OCI-LY3 (cell line): Measurements from ENCODE around the gene AATK.

Experiments used
- EZH2phosphoT487 ChIP-seq: fragments of 200-600 bp; shearing (Covaris generic); IDR thresholded peaks from 2 replicates; pipeline ENCODE4 v1.6.1; 2018; ENCODE audit warnings: antibody characterized with exemption, mixed run types, low read depth
- TF ChIP-seq, protein P1 (sequence below): fragments of 200-600, 300-600 bp; sonication (generic); IDR thresholded peaks from 2 replicates; pipeline ENCODE4 v1.5.1; 2014; ENCODE audit warnings: antibody characterized with exemption, low read length, low read depth

DNA sequence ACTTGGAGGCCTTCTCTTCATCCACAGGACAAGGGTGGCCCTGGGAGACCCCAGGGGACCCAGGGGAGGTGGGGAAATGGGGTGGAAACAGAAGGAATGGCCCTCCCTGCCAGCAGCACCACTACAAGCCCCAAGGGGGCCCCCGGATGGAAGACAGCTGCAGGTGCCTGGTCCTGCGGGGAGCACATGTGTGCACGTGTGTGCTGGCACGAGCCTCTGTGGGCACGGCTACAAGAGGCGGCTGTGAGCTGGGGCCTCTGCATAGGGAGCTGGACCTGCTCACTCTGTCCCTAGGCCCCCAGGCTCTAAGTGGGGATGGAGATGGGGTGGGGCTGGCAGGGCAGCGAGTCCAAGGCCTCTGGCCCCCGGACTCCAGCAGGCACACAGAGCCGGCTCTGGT, 13.2 kb upstream of the AATK start:
- TF ChIP-seq, protein P1, sequence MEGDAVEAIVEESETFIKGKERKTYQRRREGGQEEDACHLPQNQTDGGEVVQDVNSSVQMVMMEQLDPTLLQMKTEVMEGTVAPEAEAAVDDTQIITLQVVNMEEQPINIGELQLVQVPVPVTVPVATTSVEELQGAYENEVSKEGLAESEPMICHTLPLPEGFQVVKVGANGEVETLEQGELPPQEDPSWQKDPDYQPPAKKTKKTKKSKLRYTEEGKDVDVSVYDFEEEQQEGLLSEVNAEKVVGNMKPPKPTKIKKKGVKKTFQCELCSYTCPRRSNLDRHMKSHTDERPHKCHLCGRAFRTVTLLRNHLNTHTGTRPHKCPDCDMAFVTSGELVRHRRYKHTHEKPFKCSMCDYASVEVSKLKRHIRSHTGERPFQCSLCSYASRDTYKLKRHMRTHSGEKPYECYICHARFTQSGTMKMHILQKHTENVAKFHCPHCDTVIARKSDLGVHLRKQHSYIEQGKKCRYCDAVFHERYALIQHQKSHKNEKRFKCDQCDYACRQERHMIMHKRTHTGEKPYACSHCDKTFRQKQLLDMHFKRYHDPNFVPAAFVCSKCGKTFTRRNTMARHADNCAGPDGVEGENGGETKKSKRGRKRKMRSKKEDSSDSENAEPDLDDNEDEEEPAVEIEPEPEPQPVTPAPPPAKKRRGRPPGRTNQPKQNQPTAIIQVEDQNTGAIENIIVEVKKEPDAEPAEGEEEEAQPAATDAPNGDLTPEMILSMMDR = no peak
- no peak for TF ChIP-seq EZH2phosphoT487
